22Rv1 (cell line): ENCODE data around the gene CD44.

Experiments
- CTCF ChIP-seq: fragments of 450-650 bp; IDR thresholded peaks from 2 replicates; pipeline ENCODE4 v1.5.1; 2017; ENCODE audit warnings: mild to moderate bottlenecking
- ZFX ChIP-seq: fragments of 450-650 bp; IDR thresholded peaks from 2 replicates; pipeline ENCODE4 v1.6.1; 2017; ENCODE audit warnings: antibody characterized with exemption, borderline replicate concordance

- no peak for TF ChIP-seq CTCF
- no peak for TF ChIP-seq ZFX
These were observed 68.8 kb downstream of the CD44 start for GRCh38 chr11:35207471-35208403.
